SK-N-SH treated with all-trans-retinoic acid at 6 μM for 48 hours (cell line): ENCODE data around the gene LIN52.

ENCODE experiments used
- ATAC-seq: fragments of 200-7000 bp; cut with Tn5 transposase; 3 replicates; pipeline ENCODE4 v1.9.1; 2020; ENCODE audit warnings: mild to moderate bottlenecking, moderate library complexity
- ARNTL ChIP-seq: fragments of 450-650 bp; formaldehyde crosslinking; IDR thresholded peaks from 2 replicates; pipeline ENCODE4 v1.5.0; 2020; ENCODE audit warnings: low read depth, mild to moderate bottlenecking, moderate library complexity, borderline replicate concordance
- CSDC2 ChIP-seq: fragments of 250-450 bp; sonication (Bioruptor Pico); IDR thresholded peaks from 2 replicates; pipeline ENCODE4 v1.5.0; 2020; ENCODE audit warnings: mild to moderate bottlenecking, moderate library complexity
- CSRNP3 ChIP-seq: fragments of 250-450 bp; sonication (Bioruptor Pico); IDR thresholded peaks from 2 replicates; pipeline ENCODE4 v1.5.1; 2021; ENCODE audit warnings: mild to moderate bottlenecking, moderate library complexity
- GLIS3 ChIP-seq: fragments of 250-450 bp; sonication (Bioruptor Pico); IDR thresholded peaks from 2 replicates; pipeline ENCODE4 v1.5.0; 2020; ENCODE audit warnings: mild to moderate bottlenecking, moderate library complexity
- ISL1 ChIP-seq: fragments of 250-450 bp; sonication (Bioruptor Pico); IDR thresholded peaks from 2 replicates; pipeline ENCODE4 v2.1.2; 2022; ENCODE audit warnings: mild to moderate bottlenecking, moderate library complexity
- OSR1 ChIP-seq: fragments of 250-450 bp; sonication (Bioruptor Pico); IDR thresholded peaks from 2 replicates; pipeline ENCODE4 v1.8.0; 2022; ENCODE audit warnings: moderate library complexity, mild to moderate bottlenecking, inconsistent platforms
- PATZ1 ChIP-seq: fragments of 250-450 bp; sonication (Bioruptor Pico); IDR thresholded peaks from 2 replicates; pipeline ENCODE4 v1.8.0; 2020; ENCODE audit warnings: mild to moderate bottlenecking, moderate library complexity, borderline replicate concordance
- POU6F1 ChIP-seq: fragments of 250-450 bp; sonication (Bioruptor Pico); IDR thresholded peaks from 2 replicates; pipeline ENCODE4 v1.8.0; 2021; ENCODE audit warnings: low read depth, mild to moderate bottlenecking, moderate library complexity, borderline replicate concordance
- PPARA ChIP-seq: fragments of 250-450 bp; sonication (Bioruptor Pico); IDR thresholded peaks from 2 replicates; pipeline ENCODE4 v1.5.0; 2020; ENCODE audit warnings: mild to moderate bottlenecking, borderline replicate concordance
- RARB ChIP-seq: fragments of 250-450 bp; sonication (Bioruptor Pico); IDR thresholded peaks from 2 replicates; pipeline ENCODE4 v1.8.0; 2021; ENCODE audit warnings: mild to moderate bottlenecking, moderate library complexity
- SNAI2 ChIP-seq: fragments of 250-450 bp; sonication (Bioruptor Pico); IDR thresholded peaks from 2 replicates; pipeline ENCODE4 v1.5.0; 2020; ENCODE audit warnings: mild to moderate bottlenecking, moderate library complexity
- TCF4 ChIP-seq: fragments of 250-450 bp; sonication (Bioruptor Pico); IDR thresholded peaks from 2 replicates; pipeline ENCODE4 v1.8.0; 2021; ENCODE audit warnings: mild to moderate bottlenecking, moderate library complexity, borderline replicate concordance
- TOX ChIP-seq: fragments of 250-450 bp; sonication (Bioruptor Pico); IDR thresholded peaks from 2 replicates; pipeline ENCODE4 v1.8.0; 2021; ENCODE audit warnings: mild to moderate bottlenecking, moderate library complexity, borderline replicate concordance
- ZC3H10 ChIP-seq: fragments of 250-450 bp; sonication (Bioruptor Pico); IDR thresholded peaks from 2 replicates; pipeline ENCODE4 v1.5.1; 2021; ENCODE audit warnings: mild to moderate bottlenecking, moderate library complexity
- ZFP3 ChIP-seq: fragments of 250-450 bp; sonication (Bioruptor Pico); IDR thresholded peaks from 2 replicates; pipeline ENCODE4 v1.5.0; 2020; ENCODE audit warnings: mild to moderate bottlenecking, moderate library complexity
- ZFP30 ChIP-seq: fragments of 450-650 bp; formaldehyde crosslinking; IDR thresholded peaks from 2 replicates; pipeline ENCODE4 v1.5.0; 2022; ENCODE audit warnings: mild to moderate bottlenecking, moderate library complexity
- ZNF565 ChIP-seq: fragments of 450-650 bp; formaldehyde crosslinking; conservative IDR thresholded peaks from 2 replicates; pipeline ENCODE4 v1.5.0; 2020; ENCODE audit warnings: low read depth, mild to moderate bottlenecking, moderate library complexity
- ZNF70 ChIP-seq: fragments of 450-650 bp; formaldehyde crosslinking; IDR thresholded peaks from 2 replicates; pipeline ENCODE4 v1.5.0; 2020; ENCODE audit warnings: mild to moderate bottlenecking, moderate library complexity
- ZNF8 ChIP-seq: fragments of 450-650 bp; formaldehyde crosslinking; IDR thresholded peaks from 2 replicates; pipeline ENCODE4 v1.5.0; 2020; ENCODE audit warnings: mild to moderate bottlenecking, moderate library complexity

Gene LIN52

GRCh38 chr14:74049876-74050495 lies 34.8 kb upstream of the LIN52 start:
- TF ChIP-seq RARB (CRISPR knock-in tag) (no peak), TOX (CRISPR knock-in tag) (no peak), ZNF565 (CRISPR knock-in tag) (no peak), ARNTL (CRISPR knock-in tag) (no peak), GLIS3 (CRISPR knock-in tag) (no peak), POU6F1 (CRISPR knock-in tag) (no peak), CSRNP3 (CRISPR knock-in tag) (no peak)
- TF ChIP-seq, all 23 proteins: peak for 0
- no peak for ATAC-seq

GRCh38 chr14:74062809-74063150 lies 22.0 kb upstream of the LIN52 start:
- TF ChIP-seq TCF4 (no peak), PATZ1 (no peak), ISL1 (CRISPR knock-in tag) (no peak), OSR1 (no peak), PPARA (CRISPR knock-in tag) (no peak), ARNTL (CRISPR knock-in tag) (no peak), ZNF70 (CRISPR knock-in tag) (no peak), RARB (CRISPR knock-in tag) (no peak), ZC3H10 (CRISPR knock-in tag) (no peak), CSDC2 (CRISPR knock-in tag) (no peak), ZNF565 (CRISPR knock-in tag) (no peak)
- ATAC-seq: no peak

- no peak for ATAC-seq
- no peak for TF ChIP-seq CSDC2 (CRISPR knock-in tag)
- no peak for TF ChIP-seq ZC3H10 (CRISPR knock-in tag)
- no peak for TF ChIP-seq OSR1
- TF ChIP-seq ZFP30 (CRISPR knock-in tag): no peak
- TF ChIP-seq ARNTL (CRISPR knock-in tag): no peak
- no peak for TF ChIP-seq ZNF8 (CRISPR knock-in tag)
- TF ChIP-seq TOX (CRISPR knock-in tag): no peak
- TF ChIP-seq TCF4: no peak
- no peak for TF ChIP-seq ZFP3 (CRISPR knock-in tag)
- no peak for TF ChIP-seq PATZ1
- TF ChIP-seq SNAI2: no peak
- TF ChIP-seq, all 23 proteins: peak for 0
Measured at GRCh38 chr14:74064426-74064825, 20.3 kb upstream of the LIN52 start.

GRCh38 chr14:74064883-74065282 lies 19.9 kb upstream of the LIN52 start:
- TF ChIP-seq ARNTL (CRISPR knock-in tag) (no peak), ISL1 (CRISPR knock-in tag) (no peak), ZFP30 (CRISPR knock-in tag) (no peak), CSRNP3 (CRISPR knock-in tag) (no peak), CSDC2 (CRISPR knock-in tag) (no peak), ZNF70 (CRISPR knock-in tag) (no peak)
- no peak for ATAC-seq
